NB4 (cell line): ENCODE results near the gene MSANTD1.

ENCODE experiments used
- MYC ChIP-seq: IDR thresholded peaks from 2 replicates; pipeline ENCODE4 v1.6.1; 2011; ENCODE audit warnings: low read depth, low read length
- POLR2A ChIP-seq: IDR thresholded peaks from 2 replicates; pipeline ENCODE4 v1.6.1; 2011; ENCODE audit warnings: mild to moderate bottlenecking; ENCODE audit not compliant: insufficient read length; ENCODE audit errors: extremely low read depth
- TF ChIP-seq, protein P1 (sequence below): IDR thresholded peaks from one replicate; pipeline ENCODE4 v1.5.1; 2012; ENCODE audit warnings: low read depth, low read length
- TF ChIP-seq, protein P2 (sequence below): IDR thresholded peaks from 2 replicates; pipeline ENCODE4 v1.6.1; 2011; ENCODE audit warnings: low read depth, low read length

DNA sequence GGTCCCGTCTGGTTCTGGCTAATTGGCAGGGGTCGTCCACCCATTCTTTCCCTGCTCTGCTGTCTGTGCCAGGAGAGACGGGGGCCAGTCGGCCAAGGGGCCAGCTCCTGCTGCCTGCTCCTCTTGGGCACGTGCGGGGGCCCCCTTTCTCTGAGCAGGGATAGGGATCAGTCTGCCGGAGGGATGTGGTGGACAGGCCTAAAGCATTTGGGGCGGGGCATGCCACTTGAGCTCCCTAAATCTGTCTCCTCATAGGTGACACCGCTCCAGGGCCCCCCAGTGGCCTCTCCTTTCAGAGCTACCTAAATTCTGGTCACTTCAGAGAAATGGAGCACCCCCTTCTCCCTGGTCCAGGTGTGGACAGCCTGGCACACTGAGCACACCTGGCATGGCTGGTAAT lies 4.2 kb upstream of the MSANTD1 start:
- no peak for TF ChIP-seq POLR2A
- TF ChIP-seq, protein P1, sequence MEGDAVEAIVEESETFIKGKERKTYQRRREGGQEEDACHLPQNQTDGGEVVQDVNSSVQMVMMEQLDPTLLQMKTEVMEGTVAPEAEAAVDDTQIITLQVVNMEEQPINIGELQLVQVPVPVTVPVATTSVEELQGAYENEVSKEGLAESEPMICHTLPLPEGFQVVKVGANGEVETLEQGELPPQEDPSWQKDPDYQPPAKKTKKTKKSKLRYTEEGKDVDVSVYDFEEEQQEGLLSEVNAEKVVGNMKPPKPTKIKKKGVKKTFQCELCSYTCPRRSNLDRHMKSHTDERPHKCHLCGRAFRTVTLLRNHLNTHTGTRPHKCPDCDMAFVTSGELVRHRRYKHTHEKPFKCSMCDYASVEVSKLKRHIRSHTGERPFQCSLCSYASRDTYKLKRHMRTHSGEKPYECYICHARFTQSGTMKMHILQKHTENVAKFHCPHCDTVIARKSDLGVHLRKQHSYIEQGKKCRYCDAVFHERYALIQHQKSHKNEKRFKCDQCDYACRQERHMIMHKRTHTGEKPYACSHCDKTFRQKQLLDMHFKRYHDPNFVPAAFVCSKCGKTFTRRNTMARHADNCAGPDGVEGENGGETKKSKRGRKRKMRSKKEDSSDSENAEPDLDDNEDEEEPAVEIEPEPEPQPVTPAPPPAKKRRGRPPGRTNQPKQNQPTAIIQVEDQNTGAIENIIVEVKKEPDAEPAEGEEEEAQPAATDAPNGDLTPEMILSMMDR = no peak
- TF ChIP-seq, protein P2, sequence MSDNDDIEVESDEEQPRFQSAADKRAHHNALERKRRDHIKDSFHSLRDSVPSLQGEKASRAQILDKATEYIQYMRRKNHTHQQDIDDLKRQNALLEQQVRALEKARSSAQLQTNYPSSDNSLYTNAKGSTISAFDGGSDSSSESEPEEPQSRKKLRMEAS = no peak
- TF ChIP-seq MYC = no peak
